GM19025 (cell line): Measurements from ENCODE around the gene SH2D3C.
A peak's percentile ranks its signal among the peaks of the same experiment; 100 is the strongest.

Source experiments
- ATAC-seq: cut with Tn5 transposase; IDR thresholded peaks from one replicate; pipeline ENCODE4 v1.9.1; 2021; ENCODE audit warnings: mild to moderate bottlenecking, low read depth, moderate library complexity; ENCODE audit not compliant: unreplicated experiment

SH2D3C gene

GRCh38 chr9:127724012-127724411, 54.5 kb downstream of the SH2D3C start:
- no peak for ATAC-seq

- no peak for ATAC-seq
These were observed 55.0 kb downstream of the SH2D3C start for GRCh38 chr9:127723444-127723843.

GRCh38 chr9:127723013-127723412, 55.5 kb downstream of the SH2D3C start:
- no peak for ATAC-seq

- ATAC-seq: no peak
These were observed 56.3 kb downstream of the SH2D3C start for GRCh38 chr9:127722055-127722745.

GRCh38 chr9:127721391-127721821, 57.1 kb downstream of the SH2D3C start:
- ATAC-seq: no peak

- ATAC-seq: no peak
These were observed 57.6 kb downstream of the SH2D3C start for GRCh38 chr9:127720865-127721227.

- ATAC-seq: no peak
These were observed 58.2 kb downstream of the SH2D3C start for GRCh38 chr9:127720031-127720864.

- ATAC-seq: no peak
These were observed 60.7 kb downstream of the SH2D3C start for GRCh38 chr9:127717766-127718165.

GRCh38 chr9:127716412-127716811, 62.1 kb downstream of the SH2D3C start:
- no peak for ATAC-seq

- peak; percentile 93 for ATAC-seq
These were observed 62.8 kb downstream of the SH2D3C start, which contains the start of the genes PTRH1 and TTC16 for GRCh38 chr9:127715470-127716337. TSS of gene PTRH1 (minus strand) at chr9:127715663. CDS start at chr9:127715639, 24 bp downstream. TSS of gene TTC16 (plus strand) at chr9:127716079. CDS start at chr9:127716146, 67 bp downstream.

GRCh38 chr9:127714951-127715469, 63.5 kb downstream of the SH2D3C start:
- no peak for ATAC-seq

GRCh38 chr9:127714020-127714750, 64.3 kb downstream of the SH2D3C start:
- no peak for ATAC-seq

GRCh38 chr9:127712867-127713266, 65.6 kb downstream of the SH2D3C start:
- no peak for ATAC-seq

- ATAC-seq: no peak
These were observed 66.1 kb downstream of the SH2D3C start for GRCh38 chr9:127712371-127712770.

- ATAC-seq: no peak
These were observed 66.6 kb downstream of the SH2D3C start for GRCh38 chr9:127711831-127712274.

GRCh38 chr9:127711226-127711701, 67.2 kb downstream of the SH2D3C start:
- no peak for ATAC-seq

- no peak for ATAC-seq
These were observed 68.2 kb downstream of the SH2D3C start for GRCh38 chr9:127710204-127710783.

GRCh38 chr9:127708952-127709587, 69.4 kb downstream of the SH2D3C start:
- ATAC-seq: no peak

GRCh38 chr9:127707766-127708165, 70.7 kb downstream of the SH2D3C start:
- no peak for ATAC-seq
